ENCODE measurements around the gene NUMB.

DNA sequence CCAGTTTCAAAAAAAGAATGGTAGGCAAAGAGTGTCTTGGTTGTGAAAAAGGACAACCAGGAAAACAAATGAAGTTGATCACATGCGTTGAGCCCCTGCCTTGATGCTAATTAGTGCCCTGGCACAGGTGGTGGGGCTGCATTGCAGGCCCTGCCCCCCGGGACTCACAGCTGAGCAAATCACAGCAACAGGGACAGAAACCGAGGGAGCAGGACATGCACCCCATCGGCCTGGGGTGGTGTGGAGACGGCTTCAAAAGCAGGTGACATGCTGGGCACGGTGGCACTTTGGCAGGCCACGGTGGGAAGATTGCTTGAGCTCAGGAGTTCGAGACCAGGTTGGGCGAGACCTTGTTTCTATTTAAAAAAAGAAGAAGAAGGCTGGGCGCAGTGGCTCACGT, 222.2 kb downstream of the NUMB start:
- TF ChIP-seq, protein P1, sequence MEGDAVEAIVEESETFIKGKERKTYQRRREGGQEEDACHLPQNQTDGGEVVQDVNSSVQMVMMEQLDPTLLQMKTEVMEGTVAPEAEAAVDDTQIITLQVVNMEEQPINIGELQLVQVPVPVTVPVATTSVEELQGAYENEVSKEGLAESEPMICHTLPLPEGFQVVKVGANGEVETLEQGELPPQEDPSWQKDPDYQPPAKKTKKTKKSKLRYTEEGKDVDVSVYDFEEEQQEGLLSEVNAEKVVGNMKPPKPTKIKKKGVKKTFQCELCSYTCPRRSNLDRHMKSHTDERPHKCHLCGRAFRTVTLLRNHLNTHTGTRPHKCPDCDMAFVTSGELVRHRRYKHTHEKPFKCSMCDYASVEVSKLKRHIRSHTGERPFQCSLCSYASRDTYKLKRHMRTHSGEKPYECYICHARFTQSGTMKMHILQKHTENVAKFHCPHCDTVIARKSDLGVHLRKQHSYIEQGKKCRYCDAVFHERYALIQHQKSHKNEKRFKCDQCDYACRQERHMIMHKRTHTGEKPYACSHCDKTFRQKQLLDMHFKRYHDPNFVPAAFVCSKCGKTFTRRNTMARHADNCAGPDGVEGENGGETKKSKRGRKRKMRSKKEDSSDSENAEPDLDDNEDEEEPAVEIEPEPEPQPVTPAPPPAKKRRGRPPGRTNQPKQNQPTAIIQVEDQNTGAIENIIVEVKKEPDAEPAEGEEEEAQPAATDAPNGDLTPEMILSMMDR (IDR thresholded peaks at IDR 0.05), result no peak
- TF ChIP-seq ELF4 (CRISPR knock-in tag; IDR thresholded peaks at IDR 0.05; ENCODE audit: low read depth), result no peak
- TF ChIP-seq, protein P2, sequence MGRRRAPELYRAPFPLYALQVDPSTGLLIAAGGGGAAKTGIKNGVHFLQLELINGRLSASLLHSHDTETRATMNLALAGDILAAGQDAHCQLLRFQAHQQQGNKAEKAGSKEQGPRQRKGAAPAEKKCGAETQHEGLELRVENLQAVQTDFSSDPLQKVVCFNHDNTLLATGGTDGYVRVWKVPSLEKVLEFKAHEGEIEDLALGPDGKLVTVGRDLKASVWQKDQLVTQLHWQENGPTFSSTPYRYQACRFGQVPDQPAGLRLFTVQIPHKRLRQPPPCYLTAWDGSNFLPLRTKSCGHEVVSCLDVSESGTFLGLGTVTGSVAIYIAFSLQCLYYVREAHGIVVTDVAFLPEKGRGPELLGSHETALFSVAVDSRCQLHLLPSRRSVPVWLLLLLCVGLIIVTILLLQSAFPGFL (CRISPR knock-in tag; IDR thresholded peaks at IDR 0.05; ENCODE audit: borderline replicate concordance), result no peak
- TF ChIP-seq, protein P3, sequence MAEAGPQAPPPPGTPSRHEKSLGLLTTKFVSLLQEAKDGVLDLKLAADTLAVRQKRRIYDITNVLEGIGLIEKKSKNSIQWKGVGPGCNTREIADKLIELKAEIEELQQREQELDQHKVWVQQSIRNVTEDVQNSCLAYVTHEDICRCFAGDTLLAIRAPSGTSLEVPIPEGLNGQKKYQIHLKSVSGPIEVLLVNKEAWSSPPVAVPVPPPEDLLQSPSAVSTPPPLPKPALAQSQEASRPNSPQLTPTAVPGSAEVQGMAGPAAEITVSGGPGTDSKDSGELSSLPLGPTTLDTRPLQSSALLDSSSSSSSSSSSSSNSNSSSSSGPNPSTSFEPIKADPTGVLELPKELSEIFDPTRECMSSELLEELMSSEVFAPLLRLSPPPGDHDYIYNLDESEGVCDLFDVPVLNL (CRISPR knock-in tag; IDR thresholded peaks at IDR 0.05; ENCODE audit: borderline replicate concordance, low read depth), result no peak

Data from WTC11 (cell line).